ENCODE data around the gene ZNF148. TPM values are rescaled to one million over a fixed set of nuclear protein-coding genes. Genes with fewer than 3 reads are reported as not detected.

The ZNF148 gene
- total RNA-seq, 6 donors from 2014 or later = 24.5 to 42.9 (median 32.8) TPM

DNA sequence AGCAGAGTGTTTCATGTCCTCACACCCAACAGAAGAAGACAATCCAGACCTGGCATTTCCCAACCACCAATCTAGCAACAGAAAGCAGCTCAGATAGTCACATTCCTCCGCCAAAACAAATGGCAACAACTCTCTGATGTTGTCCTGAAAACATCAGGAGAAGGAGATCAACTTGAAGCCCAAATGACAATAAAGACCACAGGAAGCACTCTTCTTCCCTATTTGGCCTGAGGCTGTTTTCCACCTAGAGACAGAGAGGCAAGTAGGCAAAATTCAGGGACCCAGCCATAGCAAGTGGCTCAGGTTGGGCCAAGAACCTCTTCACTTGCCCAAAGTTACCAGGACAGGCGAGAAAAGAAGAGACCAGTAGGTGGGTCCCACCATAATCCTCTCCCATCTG is 35.0 kb downstream of the ZNF148 start:
- Histone ChIP-seq H3K27ac (no peak overlapping the region), H3K36me3 (no peaks in the 10 kb centered on the region), H3K4me1 (peaks cover 2 to 12% (median 8%) of the 10 kb centered on the region in 4 donors), H3K9me3 (peaks cover 0 to 4% (median 0%) of the 10 kb centered on the region in 4 donors), H3K4me3 (no peak overlapping the region), H3K27me3 (no peaks in the 10 kb centered on the region)
- TF ChIP-seq, protein P1, sequence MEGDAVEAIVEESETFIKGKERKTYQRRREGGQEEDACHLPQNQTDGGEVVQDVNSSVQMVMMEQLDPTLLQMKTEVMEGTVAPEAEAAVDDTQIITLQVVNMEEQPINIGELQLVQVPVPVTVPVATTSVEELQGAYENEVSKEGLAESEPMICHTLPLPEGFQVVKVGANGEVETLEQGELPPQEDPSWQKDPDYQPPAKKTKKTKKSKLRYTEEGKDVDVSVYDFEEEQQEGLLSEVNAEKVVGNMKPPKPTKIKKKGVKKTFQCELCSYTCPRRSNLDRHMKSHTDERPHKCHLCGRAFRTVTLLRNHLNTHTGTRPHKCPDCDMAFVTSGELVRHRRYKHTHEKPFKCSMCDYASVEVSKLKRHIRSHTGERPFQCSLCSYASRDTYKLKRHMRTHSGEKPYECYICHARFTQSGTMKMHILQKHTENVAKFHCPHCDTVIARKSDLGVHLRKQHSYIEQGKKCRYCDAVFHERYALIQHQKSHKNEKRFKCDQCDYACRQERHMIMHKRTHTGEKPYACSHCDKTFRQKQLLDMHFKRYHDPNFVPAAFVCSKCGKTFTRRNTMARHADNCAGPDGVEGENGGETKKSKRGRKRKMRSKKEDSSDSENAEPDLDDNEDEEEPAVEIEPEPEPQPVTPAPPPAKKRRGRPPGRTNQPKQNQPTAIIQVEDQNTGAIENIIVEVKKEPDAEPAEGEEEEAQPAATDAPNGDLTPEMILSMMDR (IDR thresholded peaks at IDR 0.05) = no peak
- no peak for TF ChIP-seq POLR2A (IDR thresholded peaks at IDR 0.05)
- no peak for TF ChIP-seq POLR2AphosphoS5 (IDR thresholded peaks at IDR 0.05)
- TF ChIP-seq EP300 (IDR thresholded peaks at IDR 0.05) = no peak
- 96 to 100% methylated on average over 2 of the region's 2 CpGs for WGBS, 2 donors
- no peak for ATAC-seq (ENCODE audit: low FRiP score in 2 of 2)
- no peak for DNase-seq

DNA sequence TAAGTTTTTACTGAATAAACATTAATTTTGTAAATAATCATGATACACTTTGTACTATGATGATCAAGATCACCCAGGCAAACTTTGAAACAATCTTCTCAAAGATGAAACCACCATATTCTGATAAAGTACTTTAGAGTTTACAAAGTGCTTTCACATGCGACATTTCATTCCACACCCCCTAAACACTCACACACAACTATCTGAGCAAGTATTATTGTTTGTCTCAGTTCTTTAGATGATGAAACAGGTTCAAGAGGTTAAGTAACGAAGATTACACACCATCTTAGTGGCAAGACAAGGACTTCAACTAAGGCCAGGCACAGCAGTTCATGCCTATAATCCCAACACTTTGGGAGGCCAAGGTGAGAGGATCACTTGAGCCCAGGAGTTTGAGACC is 37.6 kb downstream of the ZNF148 start:
- H3K27ac ChIP-seq = no peak overlapping the region
- H3K36me3 ChIP-seq = no peaks in the 10 kb centered on the region
- ATAC-seq (ENCODE audit: low FRiP score in 2 of 2) = no peak
- no peak overlapping the region for H3K4me3 ChIP-seq
- no peaks in the 10 kb centered on the region for H3K9me3 ChIP-seq
- peaks cover 11 to 21% (median 18%) of the 10 kb centered on the region in 4 donors for H3K4me1 ChIP-seq
- no peak for DNase-seq
- WGBS, 2 donors = 50 to 78% methylated on average over 2 of the region's 2 CpGs
- no peaks in the 10 kb centered on the region for H3K27me3 ChIP-seq
- TF ChIP-seq EP300 (IDR thresholded peaks at IDR 0.05) = no peak

DNA sequence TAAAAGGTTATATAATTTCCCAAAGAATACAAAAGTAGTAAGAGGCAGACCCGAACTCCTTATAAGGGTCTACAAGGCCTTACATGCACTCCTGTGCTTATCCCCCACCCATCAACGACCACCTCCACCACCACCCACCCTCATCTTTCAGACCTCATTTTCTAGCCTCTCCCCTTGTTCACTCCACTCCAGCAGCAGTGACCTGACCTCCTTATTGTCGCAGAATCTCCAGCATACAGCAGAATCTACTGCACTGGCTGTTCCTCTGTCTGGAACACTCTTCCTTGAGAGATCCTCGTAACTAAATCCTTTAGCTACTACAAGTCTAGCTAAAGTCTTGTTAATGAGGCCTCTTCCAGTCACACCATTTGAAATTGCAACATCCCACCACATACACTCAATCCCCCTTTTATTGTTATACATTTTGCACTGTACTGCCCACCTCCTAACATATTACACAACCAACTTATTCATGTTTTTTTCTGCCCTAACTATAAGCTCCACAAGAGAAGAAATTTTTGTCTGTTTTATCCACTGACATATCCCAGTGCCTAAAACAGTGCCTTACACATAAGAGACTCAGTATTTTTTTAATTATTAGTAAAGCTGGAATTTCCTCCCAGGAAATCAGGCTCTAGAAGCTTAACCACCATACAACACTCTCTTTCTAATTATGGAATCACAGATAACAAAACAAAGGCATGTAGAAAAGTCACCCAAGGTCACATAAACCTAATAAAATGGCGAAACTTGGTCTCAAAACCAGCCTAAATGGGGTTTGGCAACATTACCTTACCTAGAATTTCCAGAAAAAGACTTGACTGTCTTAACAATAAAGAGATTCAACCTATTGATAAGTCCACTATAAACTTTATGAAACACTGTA is 40.2 kb downstream of the ZNF148 start:
- H3K36me3 ChIP-seq = no peaks in the 10 kb centered on the region
- 82 to 83% methylated on average over 5 of the region's 5 CpGs for WGBS, 2 donors
- no peak for TF ChIP-seq POLR2A (IDR thresholded peaks at IDR 0.05)
- TF ChIP-seq, protein P1 (IDR thresholded peaks at IDR 0.05) = no peak
- no peak for TF ChIP-seq POLR2AphosphoS5 (IDR thresholded peaks at IDR 0.05)
- no peak for TF ChIP-seq EP300 (IDR thresholded peaks at IDR 0.05)
- no peak for DNase-seq
- no peaks in the 10 kb centered on the region for H3K9me3 ChIP-seq
- no peaks in the 10 kb centered on the region for H3K27me3 ChIP-seq
- ATAC-seq (ENCODE audit: low FRiP score in 2 of 2) = no peak
- H3K4me3 ChIP-seq = no peak overlapping the region
- H3K4me1 ChIP-seq = peaks cover 11 to 21% (median 18%) of the 10 kb centered on the region in 4 donors
- H3K27ac ChIP-seq = no peak overlapping the region

DNA sequence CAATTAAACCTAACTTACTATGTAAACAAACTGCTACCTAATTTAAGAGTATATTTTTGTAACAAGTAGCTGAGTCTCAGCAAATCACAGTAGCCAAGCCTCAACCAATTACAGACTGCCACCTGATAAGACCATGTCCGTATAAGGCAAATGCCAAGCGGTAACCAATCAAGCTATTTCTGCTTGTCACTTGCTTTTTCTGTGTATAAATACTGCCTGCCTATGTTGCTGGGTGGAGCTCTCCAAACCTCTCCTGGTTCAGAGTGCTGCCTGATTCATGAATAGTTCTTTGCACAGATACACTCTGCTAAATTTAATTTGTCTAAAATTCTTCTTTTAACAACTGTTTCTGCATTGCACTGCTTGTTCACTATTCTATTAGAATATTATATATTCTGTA is 42.6 kb downstream of the ZNF148 start:
- TF ChIP-seq POLR2AphosphoS5 (IDR thresholded peaks at IDR 0.05) (no peak), POLR2A (IDR thresholded peaks at IDR 0.05) (no peak), EP300 (IDR thresholded peaks at IDR 0.05) (no peak)
- TF ChIP-seq, protein P1 (IDR thresholded peaks at IDR 0.05) = no peak
- no peak overlapping the region for H3K4me3 ChIP-seq
- peaks cover 0 to 3% (median 1%) of the 10 kb centered on the region in 4 donors for H3K36me3 ChIP-seq
- no peak for ATAC-seq (ENCODE audit: low FRiP score in 2 of 2)
- no peak for DNase-seq
- peaks cover 11 to 19% (median 18%) of the 10 kb centered on the region in 4 donors for H3K4me1 ChIP-seq
- H3K27ac ChIP-seq = no peak overlapping the region
- no peaks in the 10 kb centered on the region for H3K27me3 ChIP-seq
- H3K9me3 ChIP-seq = no peaks in the 10 kb centered on the region
- 95 to 100% methylated on average over 2 of the region's 2 CpGs for whole genome bisulfite sequencing, 2 donors

DNA sequence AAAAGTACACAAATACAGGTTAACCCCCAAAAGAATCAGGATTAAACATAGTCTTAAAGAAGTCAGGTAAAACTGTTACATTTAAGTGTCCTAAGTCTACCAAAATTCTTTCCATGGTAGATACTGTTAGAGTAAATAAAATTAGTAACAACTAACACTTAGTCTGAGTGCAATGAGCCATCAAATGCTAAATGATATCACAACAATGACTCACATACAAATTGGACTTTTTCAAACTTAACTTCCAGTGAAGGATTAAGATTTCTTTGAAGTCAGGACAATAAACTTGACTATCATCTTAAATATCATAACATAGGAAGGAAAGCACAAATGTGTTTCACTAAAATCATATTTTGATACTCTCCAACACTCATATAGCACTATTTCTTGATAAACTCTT is 43.9 kb downstream of the ZNF148 start:
- no peak overlapping the region for H3K4me3 ChIP-seq
- no peaks in the 10 kb centered on the region for H3K9me3 ChIP-seq
- peaks cover 11 to 19% (median 14%) of the 10 kb centered on the region in 4 donors for H3K4me1 ChIP-seq
- ATAC-seq (ENCODE audit: low FRiP score in 2 of 2) (no peak), DNase-seq (no peak)
- no peaks in the 10 kb centered on the region for H3K27me3 ChIP-seq
- TF ChIP-seq EP300 (IDR thresholded peaks at IDR 0.05) = no peak
- TF ChIP-seq, protein P1 (IDR thresholded peaks at IDR 0.05) = no peak
- no peak for TF ChIP-seq POLR2AphosphoS5 (IDR thresholded peaks at IDR 0.05)
- no peak for TF ChIP-seq POLR2A (IDR thresholded peaks at IDR 0.05)
- H3K36me3 ChIP-seq = peaks cover 0 to 3% (median 1%) of the 10 kb centered on the region in 4 donors
- no peak overlapping the region for H3K27ac ChIP-seq

All from upper lobe of left lung (tissue), 6 donors.